ENCODE results near the gene PLXNB3. TPM values are rescaled to one million over a fixed set of nuclear protein-coding genes. Genes with fewer than 3 reads are reported as not detected.
"Not testable (repeated sequence)": the region's sequence is repeated elsewhere in the genome, so short reads cannot be mapped to it uniquely, and the experiment has no call there.

PLXNB3 gene
- total RNA-seq, 1 experiment from 2014 or later: 1.7 TPM

- in situ Hi-C loops (cut with HindIII; ENCODE audit: low pct_unique_long_range_greater_than_20kb, low sequenced_read_pairs): no loop called here
- DNase-seq (ENCODE audit: low read depth): no peak
These were observed 36.7 kb downstream of the PLXNB3 start for GRCh38 chrX:153800746-153801145.

GRCh38 chrX:153801669-153802068 is 37.6 kb downstream of the PLXNB3 start:
- peak; percentile 6 for DNase-seq (ENCODE audit: low read depth)
- in situ Hi-C loops (cut with HindIII; ENCODE audit: low pct_unique_long_range_greater_than_20kb, low sequenced_read_pairs): no loop called here

GRCh38 chrX:153802513-153803045 is 38.5 kb downstream of the PLXNB3 start:
- in situ Hi-C loops (cut with HindIII; ENCODE audit: low pct_unique_long_range_greater_than_20kb, low sequenced_read_pairs): no loop called here
- DNase-seq (ENCODE audit: low read depth): no peak

- in situ Hi-C loops (cut with HindIII; ENCODE audit: low pct_unique_long_range_greater_than_20kb, low sequenced_read_pairs): no loop called here
- no peak for DNase-seq (ENCODE audit: low read depth)
These were observed 39.4 kb downstream of the PLXNB3 start for GRCh38 chrX:153803211-153804099.

GRCh38 chrX:153804100-153804595 is 40.1 kb downstream of the PLXNB3 start:
- in situ Hi-C loops (cut with HindIII; ENCODE audit: low pct_unique_long_range_greater_than_20kb, low sequenced_read_pairs): no loop called here
- DNase-seq (ENCODE audit: low read depth): no peak

- in situ Hi-C loops (cut with HindIII; ENCODE audit: low pct_unique_long_range_greater_than_20kb, low sequenced_read_pairs): no loop called here
- DNase-seq (ENCODE audit: low read depth): no peak
These were observed 40.6 kb downstream of the PLXNB3 start for GRCh38 chrX:153804621-153805020.

- no peak for DNase-seq (ENCODE audit: low read depth)
- in situ Hi-C loops (cut with HindIII; ENCODE audit: low pct_unique_long_range_greater_than_20kb, low sequenced_read_pairs): no loop called here
These were observed 41.4 kb downstream of the PLXNB3 start for GRCh38 chrX:153805436-153805835.

GRCh38 chrX:153806999-153807575 is 43.0 kb downstream of the PLXNB3 start:
- DNase-seq (ENCODE audit: low read depth): no peak
- in situ Hi-C loops (cut with HindIII; ENCODE audit: low pct_unique_long_range_greater_than_20kb, low sequenced_read_pairs): no loop called here

- no peak for DNase-seq (ENCODE audit: low read depth)
- in situ Hi-C loops (cut with HindIII; ENCODE audit: low pct_unique_long_range_greater_than_20kb, low sequenced_read_pairs): no loop called here
These were observed 43.9 kb downstream of the PLXNB3 start for GRCh38 chrX:153807976-153808375.

GRCh38 chrX:153812220-153812619 is 48.2 kb downstream of the PLXNB3 start:
- DNase-seq (ENCODE audit: low read depth): no peak
- in situ Hi-C loops (cut with HindIII; ENCODE audit: low pct_unique_long_range_greater_than_20kb, low sequenced_read_pairs): no loop called here

- in situ Hi-C loops (cut with HindIII; ENCODE audit: low pct_unique_long_range_greater_than_20kb, low sequenced_read_pairs): no loop called here
- no peak for DNase-seq (ENCODE audit: low read depth)
These were observed 49.1 kb downstream of the PLXNB3 start for GRCh38 chrX:153813161-153813560.

- DNase-seq (ENCODE audit: low read depth): no peak
- in situ Hi-C loops (cut with HindIII; ENCODE audit: low pct_unique_long_range_greater_than_20kb, low sequenced_read_pairs): no loop called here
These were observed 50.7 kb downstream of the PLXNB3 start for GRCh38 chrX:153814591-153815315.

GRCh38 chrX:153816831-153817690 is 53.0 kb downstream of the PLXNB3 start:
- in situ Hi-C loops (cut with HindIII; ENCODE audit: low pct_unique_long_range_greater_than_20kb, low sequenced_read_pairs): no loop called here
- DNase-seq (ENCODE audit: low read depth): no peak

- DNase-seq (ENCODE audit: low read depth); in situ Hi-C loops (cut with HindIII; ENCODE audit: low pct_unique_long_range_greater_than_20kb, low sequenced_read_pairs): not testable (repeated sequence)
These were observed 54.0 kb downstream of the PLXNB3 start for GRCh38 chrX:153818064-153818463.

GRCh38 chrX:153818571-153819383 is 54.7 kb downstream of the PLXNB3 start:
- peak; percentile 14 for DNase-seq (ENCODE audit: low read depth)
- in situ Hi-C loops (cut with HindIII; ENCODE audit: low pct_unique_long_range_greater_than_20kb, low sequenced_read_pairs): no loop called here

- in situ Hi-C loops (cut with HindIII; ENCODE audit: low pct_unique_long_range_greater_than_20kb, low sequenced_read_pairs): no loop called here
- no peak for DNase-seq (ENCODE audit: low read depth)
These were observed 55.5 kb downstream of the PLXNB3 start for GRCh38 chrX:153819384-153820040.

- DNase-seq (ENCODE audit: low read depth): no peak
- in situ Hi-C loops (cut with HindIII; ENCODE audit: low pct_unique_long_range_greater_than_20kb, low sequenced_read_pairs): no loop called here
These were observed 56.6 kb downstream of the PLXNB3 start for GRCh38 chrX:153820601-153821000.
